HG02798 (cell line): ENCODE measurements around the gene XRCC4.
A peak's percentile ranks its signal among the peaks of the same experiment; 100 is the strongest.
"Not testable (repeated sequence)": the region's sequence is repeated elsewhere in the genome, so short reads cannot be mapped to it uniquely, and the experiment has no call there.

ENCODE experiments used
- ATAC-seq: cut with Tn5 transposase; IDR thresholded peaks from one replicate; pipeline ENCODE4 v1.9.1; 2021; ENCODE audit warnings: mild to moderate bottlenecking; ENCODE audit not compliant: unreplicated experiment, poor library complexity

The XRCC4 gene

GRCh38 chr5:83076742-83077661, at the start of gene XRCC4, which contains the start of gene TMEM167A:
XRCC4 (plus strand) TSS chr5:83077547; CDS start chr5:83104920, 27,373 bp downstream.
TMEM167A (minus strand) TSS chr5:83077394; CDS start chr5:83077323, 71 bp downstream.
- peak; percentile 99 for ATAC-seq

DNA sequence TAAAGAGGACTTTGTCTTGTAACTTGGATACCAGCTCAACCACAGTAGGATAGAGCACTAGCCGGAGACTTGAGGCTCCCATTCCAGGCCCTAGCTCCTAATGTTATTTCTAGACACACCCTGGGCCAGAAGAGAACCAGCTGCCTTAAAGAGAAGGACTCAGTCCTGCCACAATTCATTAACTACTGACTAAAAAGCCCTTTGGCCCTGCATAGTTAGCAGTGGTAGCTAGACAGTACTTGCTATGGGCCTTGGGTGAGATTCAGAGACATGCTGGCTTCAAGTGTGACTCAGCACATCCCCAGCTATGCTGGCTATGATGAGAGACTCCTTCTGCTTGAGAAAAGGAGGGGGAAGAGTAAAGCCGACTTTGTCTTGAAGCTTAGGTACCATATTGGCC, 47.4 kb upstream of the XRCC4 start:
- no peak for ATAC-seq

DNA sequence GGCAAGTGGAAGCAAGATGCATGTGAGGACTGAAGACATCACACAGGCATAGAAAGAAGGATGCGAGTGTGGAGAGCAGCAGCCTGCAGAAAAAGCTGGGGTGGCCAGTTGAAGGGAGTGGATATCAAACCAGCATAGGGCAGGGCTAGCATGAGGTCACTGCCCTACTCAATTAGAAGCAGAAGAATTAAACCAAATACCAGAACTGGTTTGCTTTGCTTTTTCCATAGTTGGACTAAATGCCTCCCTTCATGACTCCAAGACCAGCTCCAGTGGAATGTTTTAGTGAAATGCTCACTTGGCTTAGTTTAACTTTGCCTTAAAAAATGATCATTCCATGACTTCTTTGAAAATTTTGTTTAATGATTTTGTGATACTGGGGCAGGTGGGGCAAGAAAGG, 46.0 kb upstream of the XRCC4 start:
- no peak for ATAC-seq

GRCh38 chr5:83034036-83034435, 43.3 kb upstream of the XRCC4 start:
- no peak for ATAC-seq

DNA sequence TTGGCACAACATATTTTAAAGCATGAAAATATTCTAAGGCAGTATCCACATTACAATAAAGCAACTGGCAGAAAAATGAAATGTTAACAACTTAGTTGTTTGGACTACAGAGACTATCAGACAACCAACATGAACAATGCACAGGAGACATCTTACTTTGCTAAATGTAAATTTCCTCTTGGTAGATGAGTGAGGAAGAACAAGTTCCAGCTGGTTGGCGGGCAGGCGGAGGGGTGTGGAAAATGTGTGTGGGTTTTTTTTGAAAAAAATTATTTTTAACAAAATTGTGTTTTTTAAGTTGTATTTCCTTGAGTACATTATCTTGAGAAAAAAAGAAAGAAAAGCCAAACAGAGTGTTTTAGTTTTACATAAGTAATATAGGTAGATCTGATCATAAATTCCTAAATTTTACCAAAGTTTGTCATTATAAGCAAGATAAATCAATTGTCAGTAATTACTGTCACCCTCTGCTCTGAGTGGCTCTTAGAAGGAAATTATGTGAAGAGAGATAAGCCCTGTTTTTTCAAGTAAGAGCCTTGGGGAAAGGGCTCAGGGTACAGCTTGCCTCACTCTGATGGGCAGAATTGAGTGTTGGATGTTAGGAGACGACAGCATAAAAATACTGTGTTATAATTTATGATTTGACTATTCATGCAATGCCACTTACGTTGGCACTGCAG, 42.7 kb upstream of the XRCC4 start:
- no peak for ATAC-seq

DNA sequence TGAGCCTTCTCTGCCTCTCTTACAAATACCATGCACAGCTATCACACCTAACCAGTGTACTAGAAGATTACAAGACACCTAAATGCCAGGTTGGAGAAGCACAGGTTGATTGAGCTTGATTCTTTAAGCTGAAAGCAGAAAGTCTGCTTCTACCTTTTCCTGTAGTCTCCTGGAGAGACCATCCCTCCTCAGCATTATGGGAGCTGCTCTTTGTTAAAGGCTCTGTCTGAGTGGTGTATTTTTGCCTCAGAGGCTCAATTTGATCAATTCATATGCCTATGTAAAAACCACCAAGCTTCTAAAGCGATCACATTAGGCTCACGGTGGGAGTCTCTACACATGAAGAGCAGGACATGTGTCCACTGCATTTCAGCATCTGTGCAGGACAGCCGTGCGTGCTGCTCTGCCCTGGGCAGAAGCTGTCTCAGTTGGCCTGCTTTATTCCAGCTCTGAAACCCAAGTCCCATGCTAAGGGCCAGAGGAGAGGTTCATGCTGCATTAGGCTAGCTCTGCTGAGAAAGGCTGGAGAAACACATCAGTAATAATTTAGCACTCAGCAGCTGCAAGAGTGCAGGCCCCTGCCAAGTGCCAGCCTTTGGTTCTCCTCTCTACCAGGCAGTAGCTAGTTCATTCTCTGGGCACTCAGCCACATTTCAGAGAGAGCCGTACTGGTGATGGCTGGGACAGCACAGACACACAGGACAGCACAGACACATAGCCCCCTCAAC, 41.8 kb upstream of the XRCC4 start:
- no peak for ATAC-seq

- ATAC-seq, result no peak
Measured at GRCh38 chr5:83036991-83037575, 40.3 kb upstream of the XRCC4 start.

GRCh38 chr5:83038924-83039323, 38.4 kb upstream of the XRCC4 start:
- ATAC-seq, result no peak

DNA sequence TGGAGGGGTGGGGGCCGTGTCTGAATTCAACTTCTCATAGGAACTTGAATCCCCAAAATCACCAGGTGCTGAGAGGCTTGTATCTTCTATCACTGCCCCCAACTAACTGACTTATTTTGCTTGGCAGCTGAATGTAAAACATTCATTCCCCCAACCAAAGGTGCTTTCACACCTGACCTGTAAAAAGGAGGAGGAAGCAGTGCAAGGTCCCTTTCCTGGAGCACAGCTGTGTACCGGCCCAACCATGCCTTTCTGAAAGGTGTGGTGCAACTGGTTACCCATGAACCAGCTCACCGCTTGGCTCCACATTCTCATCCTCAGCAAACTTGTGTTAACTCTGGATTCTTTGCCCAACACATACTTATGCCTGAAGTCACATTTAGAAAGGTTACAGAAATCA, 34.8 kb upstream of the XRCC4 start:
- ATAC-seq, result no peak

DNA sequence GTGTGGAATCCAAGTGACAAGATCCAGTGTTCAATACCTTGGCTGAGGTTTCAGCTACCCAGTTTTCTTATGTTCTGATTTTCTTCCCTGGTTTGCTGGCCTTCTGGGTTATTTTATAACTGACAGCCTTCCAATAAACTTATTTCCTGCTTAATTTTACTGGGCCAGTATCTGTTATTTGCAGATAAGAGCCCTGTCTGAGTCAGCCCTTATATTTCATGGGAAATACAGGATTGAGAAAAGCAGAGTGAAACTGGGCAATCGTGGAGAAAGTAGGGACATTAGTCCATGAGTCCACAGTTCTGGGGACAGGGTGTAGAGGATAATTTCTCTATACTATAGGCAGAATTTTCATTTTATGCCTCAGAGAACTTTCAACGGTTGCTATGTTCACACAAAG, 32.4 kb upstream of the XRCC4 start:
- ATAC-seq, result no peak

- no peak for ATAC-seq
Measured at GRCh38 chr5:83048277-83048676, 29.1 kb upstream of the XRCC4 start.

DNA sequence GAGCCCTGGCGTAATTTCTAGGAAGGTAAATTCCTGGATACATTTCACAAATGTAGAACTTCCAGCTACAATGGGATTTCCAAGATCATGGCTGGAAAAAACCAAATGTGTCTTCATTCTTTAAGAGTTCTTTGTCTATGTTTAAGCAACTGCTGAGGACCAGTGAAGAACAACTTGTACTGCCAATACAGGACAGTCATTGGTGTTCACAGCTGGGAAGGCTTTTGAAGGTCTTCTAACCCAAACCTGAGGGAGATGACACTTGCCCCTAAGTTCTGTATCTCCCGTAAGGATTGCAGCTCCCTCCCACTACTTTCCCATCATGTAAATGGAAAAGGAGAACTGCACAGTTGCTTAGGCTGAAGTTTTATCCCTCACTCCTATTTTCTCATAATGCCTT, 28.5 kb upstream of the XRCC4 start:
- ATAC-seq, result no peak

DNA sequence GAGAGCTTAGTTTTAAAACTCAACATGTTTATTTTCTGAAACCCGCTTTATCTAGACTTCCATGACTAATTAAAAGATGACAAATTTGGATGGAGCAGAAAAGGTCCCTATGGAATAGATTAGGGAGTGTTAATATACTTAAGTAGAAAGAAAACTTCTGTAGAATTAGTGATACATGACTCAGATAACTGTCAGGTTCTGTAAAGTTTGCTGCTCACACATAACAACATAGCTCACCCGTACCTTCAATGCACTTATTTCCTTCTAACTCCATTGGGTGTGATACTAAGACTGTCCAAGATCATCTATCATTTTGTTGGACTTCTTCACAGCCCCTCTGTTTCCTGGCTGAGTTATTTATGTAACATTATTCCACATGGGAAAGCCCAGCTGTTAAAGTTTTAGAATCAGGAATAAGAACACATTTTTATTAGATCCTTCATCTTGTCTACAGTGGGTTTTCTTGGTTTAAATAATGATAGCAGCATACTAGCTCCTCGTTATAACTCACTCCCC, 27.9 kb upstream of the XRCC4 start:
- ATAC-seq, result no peak

GRCh38 chr5:83050723-83051340, 26.5 kb upstream of the XRCC4 start:
- ATAC-seq, result no peak

- ATAC-seq, result no peak
Measured at GRCh38 chr5:83055166-83055565, 22.2 kb upstream of the XRCC4 start.

- ATAC-seq, result no peak
Measured at GRCh38 chr5:83058726-83059125, 18.6 kb upstream of the XRCC4 start.

DNA sequence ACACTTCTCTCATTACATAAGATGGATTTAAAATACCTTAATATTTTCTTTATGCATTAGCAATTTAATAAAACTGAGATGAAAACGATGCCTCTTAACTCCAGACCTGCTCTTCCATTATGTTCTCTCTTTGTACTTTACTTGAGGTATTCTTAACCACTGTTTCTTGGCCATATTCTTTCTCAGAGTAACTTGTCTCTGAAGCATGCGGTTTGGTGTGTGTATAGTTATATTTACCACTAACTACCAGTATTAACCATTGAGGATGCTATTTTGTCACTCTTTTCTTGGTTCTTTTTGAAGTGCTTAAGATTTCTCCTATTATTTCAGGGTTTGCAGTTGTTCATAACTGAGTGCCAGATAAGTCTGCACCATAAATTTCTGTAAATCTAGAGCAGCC, 18.0 kb upstream of the XRCC4 start:
- peak; percentile 54 for ATAC-seq

- no peak for ATAC-seq
Measured at GRCh38 chr5:83066548-83067110, 10.7 kb upstream of the XRCC4 start.

DNA sequence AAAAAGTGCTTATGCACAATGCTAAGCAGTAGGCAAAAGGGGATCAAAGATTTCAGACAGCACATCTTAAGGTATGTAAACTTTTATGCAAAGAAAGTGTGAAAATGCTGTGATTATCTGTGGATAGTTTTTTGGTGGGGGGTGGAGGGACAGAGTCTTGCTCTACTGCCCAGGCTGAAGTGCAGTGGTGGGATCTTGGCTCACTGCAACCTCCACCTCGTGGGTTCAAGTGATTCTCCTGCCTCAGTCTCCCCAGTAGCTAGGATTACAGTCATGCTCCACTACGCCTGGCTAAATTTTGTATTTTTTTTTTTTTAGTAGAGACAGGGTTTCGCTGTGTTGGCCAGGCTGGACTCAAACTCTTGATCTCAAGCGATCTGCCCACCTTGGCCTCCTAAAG, 10.0 kb upstream of the XRCC4 start:
- not testable (repeated sequence) for ATAC-seq
